GM10847 (cell line): Measurements from ENCODE around the gene SKIC8.

Experiments used
- POLR2A ChIP-seq: IDR thresholded peaks from 2 replicates; pipeline ENCODE4 v1.6.1; 2011; ENCODE audit not compliant: insufficient read length; ENCODE audit errors: extremely low read depth

Gene SKIC8

DNA sequence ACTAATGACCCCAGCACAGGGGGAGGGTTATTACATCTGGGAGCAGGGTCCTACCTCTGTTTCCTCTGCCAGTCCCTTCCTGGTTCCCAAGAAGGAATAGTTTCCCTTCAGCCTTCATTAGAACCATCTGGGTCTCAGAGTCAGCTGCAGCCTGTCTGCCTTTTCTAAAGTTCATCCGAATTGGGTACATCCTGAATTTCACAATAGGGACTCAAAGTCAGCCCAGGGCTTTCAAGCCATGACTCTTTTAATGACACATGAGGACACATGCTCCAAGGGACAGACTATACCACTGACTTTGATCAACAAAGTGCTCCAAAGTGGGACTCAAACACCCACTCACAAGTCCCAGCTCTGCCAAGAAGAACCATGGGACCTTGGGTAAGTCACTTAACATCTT, 28.1 kb upstream of the SKIC8 start:
- no peak for TF ChIP-seq POLR2A

DNA sequence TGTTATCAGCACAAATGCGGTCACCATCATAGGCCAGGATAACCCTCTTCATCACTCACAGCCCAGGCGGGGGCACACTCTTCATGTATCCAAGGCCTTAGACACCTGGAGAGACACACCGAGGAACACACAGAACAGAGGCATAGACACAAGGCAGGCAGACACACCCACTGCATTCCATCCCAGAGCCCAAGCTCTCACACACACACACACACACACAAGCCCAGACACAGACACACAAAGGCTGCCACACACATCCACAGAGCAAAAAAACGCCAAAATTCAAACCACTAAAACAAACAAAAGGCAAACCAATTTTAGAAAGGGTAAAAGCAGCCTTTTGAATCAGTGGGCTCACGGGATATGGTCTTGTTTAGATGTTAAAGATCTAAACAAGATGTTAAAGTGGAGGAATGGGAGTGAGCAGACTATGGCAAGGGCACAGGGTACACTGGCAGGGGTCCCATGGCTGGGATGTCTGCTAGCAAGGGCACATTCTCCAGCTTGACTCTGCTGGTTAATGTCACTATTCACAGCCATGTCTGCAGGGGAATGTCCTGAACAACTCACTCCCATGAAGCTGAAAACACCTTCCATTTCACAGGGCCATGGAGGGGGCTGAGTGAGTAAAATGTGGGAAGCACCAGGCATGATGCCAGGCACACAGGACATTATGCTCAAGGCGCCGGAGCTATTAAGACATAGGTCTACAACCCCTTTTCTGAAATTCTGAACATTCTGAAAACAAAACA, 25.9 kb upstream of the SKIC8 start:
- no peak for TF ChIP-seq POLR2A

DNA sequence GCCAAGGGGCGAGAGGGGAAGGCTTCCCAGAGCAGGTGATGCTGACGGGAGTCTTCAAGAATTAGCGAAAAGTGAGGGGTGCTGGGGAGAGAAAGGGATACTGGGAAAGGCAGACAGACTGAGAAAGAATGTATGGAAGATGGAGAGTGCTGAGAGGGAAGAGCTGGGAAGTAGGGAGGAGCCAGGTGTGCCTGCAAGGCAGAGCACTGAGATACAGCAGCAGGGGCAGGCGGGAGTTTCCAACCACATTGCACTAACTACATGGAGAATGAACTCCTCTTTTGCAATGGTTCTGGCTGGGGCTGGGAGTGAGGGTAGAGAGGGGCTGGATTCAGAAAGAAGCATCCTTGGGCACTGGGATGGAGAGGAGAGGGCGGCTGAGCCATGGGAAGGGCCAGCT, 24.7 kb upstream of the SKIC8 start:
- TF ChIP-seq POLR2A: no peak

DNA sequence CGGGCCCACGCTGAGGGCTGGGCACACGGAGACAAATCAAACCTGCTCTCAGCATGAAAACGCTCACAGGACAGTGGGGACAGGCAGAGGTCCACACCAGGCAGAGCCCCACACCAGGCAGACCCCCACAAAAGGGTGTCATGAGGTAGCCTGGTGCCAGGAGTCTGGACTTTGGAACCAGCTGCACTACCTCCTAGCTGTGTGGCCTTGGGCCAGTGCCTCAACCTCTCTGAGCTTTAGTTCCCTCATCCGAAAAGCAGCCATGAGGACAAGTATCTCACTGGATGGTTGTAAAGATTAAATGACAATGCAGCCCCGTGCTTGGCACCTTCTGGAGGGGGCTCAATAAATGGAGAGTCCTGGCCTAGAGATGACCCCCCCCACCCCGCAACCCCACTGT, 24.3 kb upstream of the SKIC8 start:
- no peak for TF ChIP-seq POLR2A

DNA sequence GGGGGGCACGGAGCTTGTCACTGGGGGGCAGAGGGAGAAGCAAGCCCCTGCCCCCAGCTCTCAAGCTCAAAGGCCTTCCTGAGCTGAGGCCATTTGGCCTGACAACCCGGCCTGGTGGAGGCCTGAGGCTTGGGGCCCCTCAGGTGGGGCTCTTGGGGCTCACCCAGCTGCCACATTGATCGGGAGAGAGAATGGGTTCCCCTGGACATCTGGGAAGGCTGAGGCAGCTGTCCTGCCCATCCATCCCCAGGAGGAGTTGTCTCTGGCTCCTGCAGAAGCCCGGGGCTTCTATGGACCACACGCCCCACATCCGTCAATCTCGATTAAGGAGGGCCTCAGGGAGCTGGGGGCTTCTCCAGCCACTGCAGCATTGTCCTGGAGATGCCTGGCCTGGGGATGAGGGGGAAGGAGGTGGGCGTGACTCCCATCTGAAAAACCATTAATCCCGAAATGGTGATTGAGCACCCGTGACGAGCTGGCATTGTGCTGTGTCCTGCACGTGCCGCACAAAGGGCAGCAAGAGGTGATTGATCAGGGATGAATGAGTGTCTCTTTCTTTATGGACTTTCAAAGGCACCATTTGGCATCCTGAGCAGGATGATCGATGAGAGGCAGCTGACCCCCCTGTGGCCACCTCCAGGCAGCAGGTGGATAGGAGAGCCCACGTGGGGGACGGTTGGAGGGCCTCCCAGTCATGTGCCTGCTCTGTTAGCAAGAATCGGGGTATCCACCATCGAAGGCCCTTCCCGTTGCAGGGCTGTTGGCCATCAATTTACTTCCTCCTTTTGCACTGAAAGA, 23.5 kb upstream of the SKIC8 start:
- no peak for TF ChIP-seq POLR2A

DNA sequence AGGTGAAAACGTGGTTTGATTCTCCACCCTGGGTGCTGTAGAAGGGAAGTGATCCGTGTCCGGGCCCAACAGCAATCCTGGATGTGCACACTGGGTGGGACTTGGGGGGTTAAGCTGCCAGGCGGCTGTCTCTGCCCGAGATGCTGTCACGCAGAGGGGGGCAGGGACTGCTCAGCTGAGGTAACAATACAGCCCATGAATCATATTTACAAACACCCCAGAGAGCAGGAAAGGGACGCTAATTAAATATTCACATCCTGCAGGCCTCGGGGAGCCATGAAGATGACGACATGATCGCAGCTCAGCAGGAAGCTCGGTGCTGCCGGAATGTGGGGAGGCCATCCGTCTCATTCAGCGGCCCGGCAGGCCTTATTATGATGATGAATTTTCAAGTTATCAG, 22.8 kb upstream of the SKIC8 start:
- no peak for TF ChIP-seq POLR2A

DNA sequence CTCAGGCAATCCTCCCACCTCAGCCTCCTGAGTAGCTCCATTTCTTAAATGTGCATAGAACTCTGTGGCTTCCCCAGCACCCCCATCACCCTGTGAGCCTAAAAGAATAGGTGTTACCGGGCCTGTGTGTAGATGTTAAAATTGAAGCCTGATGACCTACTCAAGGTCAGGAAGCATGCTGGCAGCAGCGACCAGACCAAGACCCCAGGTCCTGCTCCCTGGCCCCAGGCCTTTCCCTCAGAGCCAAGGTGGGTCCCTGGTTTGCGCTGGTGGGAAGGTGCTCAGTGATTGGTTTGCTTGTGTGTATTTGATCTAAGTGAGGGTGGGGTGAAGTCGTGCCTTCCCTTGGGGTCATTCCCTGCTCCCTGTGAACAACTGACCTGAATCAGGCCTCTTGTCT, 22.4 kb upstream of the SKIC8 start:
- TF ChIP-seq POLR2A: no peak

DNA sequence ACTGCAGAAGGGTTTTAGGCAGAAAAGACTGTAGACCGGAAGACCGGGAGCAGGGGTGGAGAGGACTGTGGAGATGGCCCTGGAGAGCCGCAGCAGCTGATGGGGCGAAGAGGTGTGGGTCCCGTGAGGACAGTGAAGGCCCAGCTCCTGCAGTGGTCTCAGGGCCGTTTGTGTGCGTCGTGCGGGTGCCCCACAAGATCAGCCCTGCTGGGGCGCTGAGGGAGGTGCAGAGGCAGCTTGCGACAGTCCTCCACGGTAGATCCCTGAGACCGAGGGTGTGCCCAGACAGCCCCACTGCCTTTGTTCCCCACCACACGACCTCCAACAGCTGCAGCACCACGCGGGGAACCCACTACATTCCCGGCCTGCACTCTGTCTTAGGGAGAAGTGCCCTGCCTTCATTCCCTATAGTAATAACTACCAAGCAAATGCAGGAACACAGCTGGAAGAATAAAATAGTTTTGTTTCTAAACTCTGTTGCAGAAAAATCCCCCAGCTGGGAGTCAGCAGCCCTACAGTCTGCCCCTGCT, 21.7 kb upstream of the SKIC8 start:
- no peak for TF ChIP-seq POLR2A

DNA sequence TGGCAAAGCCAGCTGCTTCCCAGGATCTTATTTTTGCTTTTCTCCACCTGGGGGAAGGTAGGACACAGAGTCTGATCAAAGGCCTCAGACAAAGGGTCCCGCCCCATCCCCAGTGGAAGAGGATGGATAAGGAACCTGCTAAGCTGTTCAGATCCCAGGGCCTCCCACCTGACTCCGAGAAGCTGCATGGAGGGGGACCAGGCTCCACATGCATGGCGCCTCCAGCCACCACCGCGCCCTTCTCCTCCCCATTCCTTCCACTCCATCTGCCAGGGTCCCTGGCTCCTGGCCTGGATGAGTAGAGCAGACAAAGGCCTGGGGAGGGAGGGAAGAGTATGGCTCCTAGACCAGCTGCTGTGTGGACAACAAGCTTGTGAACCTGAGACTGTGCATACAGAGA, 20.8 kb upstream of the SKIC8 start:
- no peak for TF ChIP-seq POLR2A

DNA sequence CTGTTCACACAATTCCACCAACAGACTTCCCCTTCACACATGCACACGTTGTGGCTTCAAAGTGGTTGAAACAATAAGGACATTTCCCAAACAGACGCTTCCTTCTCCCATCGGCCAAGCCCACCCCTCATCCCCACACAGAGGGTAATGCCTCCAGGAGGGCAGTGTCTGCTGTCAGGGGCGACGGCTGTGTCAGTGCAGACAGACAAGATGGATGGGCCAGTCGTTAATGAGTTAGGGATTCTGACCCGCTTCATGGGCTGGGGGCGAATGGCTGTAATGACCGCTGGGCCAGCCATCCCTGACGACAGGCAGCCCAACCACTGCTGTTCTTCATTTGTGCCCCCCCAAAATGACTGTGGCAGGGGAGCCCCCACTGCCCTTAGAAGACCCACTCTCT, 20.2 kb upstream of the SKIC8 start:
- TF ChIP-seq POLR2A: no peak

DNA sequence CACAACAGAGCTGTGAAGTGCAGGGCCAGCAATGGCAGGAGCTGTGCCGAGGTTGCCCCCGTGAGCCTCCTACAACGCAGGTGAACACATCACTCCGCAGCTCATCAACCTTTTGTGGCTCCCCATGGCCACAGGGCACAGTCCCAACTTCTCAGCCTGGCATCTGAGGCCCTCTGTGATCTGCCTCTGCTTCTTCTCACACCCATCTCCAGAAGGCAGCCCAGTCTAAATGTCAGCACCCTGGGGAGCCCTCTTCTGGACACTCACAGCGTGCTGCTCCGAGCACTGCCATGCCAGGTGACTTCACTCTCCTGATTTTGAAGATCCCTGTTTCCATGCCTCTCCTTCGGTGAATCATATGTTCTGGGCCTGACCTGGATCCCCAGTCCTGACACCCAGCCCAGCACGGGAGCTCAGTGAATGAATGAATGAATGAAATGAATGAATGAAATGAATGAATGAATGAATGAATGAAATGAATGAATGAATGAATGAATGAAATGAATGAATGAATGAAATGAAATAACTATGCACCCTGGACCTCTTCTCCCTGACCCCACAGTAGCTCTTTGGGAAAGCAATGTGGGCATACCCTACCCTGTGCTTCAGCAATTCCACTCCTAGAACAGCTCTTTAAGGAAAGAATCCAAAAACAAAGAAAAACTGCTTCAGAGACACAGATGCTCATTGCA, 17.9 kb upstream of the SKIC8 start:
- TF ChIP-seq POLR2A: no peak

DNA sequence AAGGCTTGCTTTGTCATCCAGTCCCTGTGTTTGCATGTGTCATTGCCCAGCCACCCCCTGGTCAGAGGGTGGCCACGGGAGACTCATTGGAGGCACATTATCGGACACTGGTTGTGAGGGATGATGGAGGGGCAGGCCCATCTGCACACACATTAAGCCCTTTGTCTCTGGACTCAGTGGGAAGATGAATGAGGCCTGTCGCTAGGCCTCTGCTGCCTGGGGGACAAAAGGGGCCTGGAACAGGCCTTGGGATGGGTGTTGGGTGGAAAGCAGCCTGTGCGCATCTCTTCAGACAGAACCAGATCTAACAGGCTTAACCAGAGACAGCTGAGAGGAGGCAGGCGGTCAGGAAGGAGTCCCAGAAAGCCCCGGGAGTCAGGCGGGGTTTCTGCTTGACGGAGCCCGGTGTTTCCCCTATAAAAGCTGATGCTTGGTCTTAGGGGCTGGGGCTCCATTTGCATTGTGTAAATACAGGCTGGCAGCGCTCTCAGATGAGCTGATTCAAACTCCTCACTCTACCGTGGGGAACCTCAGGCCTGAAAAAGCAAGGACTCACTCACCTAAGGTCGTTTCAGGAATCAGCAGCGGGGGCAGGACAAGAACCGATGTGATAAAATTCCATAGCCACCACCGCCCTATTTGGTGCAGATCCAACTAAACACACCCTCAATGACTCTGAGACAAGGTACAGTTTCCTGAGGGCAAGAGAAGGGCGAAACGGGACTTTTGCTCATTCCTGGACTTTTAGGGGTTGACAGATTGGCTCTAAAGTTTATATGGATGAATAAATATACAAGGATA, 17.1 kb upstream of the SKIC8 start:
- TF ChIP-seq POLR2A: no peak

DNA sequence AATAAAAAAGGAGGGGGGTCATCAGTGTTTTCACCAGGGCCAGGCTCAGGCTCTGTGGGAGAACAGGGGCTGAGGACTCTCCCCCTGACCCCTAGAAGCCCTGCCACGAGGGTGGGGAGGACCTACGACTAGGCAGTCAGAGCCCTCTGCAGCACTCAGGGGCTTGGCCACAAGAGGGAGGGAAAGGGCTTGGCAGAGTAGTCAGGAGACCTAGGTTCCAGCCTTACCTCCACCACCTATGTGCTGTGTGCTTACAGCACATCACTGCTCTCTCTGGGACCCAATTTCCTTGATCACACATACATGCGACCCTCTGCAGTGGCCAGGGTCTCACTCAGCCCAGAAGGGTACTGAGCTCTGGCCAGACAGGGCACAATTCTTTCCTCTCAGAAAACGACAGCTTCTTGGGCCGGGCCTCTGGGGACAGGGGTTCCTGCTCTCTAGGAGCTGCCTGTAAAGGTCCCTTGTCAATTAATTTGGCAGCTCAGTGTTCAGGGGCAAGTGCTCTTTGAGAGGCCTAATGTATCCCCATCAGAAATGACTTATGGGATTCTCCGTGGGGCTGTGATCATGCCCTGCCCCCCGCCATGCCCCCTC, 16.4 kb upstream of the SKIC8 start:
- TF ChIP-seq POLR2A: no peak

DNA sequence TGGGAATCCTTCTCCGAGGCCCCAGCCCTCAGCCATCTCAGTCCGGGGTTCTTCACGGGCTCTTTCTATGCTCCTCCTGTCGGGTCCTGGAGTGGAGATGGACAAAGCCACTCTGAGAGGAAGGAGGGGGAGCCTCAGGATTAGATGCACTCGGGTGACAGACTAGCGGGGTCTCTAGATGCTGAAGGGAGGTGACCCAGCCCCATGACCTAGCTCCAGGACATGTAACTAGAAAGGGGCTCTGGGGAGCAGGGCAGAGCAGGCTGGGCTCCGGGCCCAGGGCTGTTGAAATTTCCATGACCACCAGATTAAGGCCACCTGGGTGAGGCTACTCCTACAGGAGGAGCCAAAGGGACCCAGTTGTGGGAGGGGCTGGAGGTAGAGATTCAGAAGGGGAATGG, 14.8 kb upstream of the SKIC8 start:
- no peak for TF ChIP-seq POLR2A

DNA sequence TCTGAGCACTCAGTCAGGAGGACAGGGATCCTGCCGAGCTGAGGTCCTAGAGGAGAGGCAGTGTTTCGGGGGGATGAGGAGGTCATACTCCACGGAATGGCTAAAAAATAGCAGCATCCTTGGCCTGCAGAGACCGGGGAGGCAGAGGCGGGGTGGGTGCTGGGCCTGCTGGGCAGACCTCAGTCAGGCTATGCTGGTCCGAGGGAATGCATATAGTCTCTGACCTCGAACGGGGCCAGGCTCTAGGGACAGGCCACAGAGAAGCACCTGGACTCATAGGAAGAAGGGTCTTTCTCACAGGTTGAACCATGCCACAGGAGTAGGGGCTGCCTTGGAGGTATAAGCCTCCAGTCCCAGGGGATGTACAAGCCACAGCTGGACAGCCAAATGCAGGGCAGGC, 14.0 kb upstream of the SKIC8 start:
- no peak for TF ChIP-seq POLR2A
